Upper lobe of left lung (tissue), 6 donors: ENCODE measurements around the gene CAPN11. TPM values are rescaled to one million over a fixed set of nuclear protein-coding genes. Genes with fewer than 3 reads are reported as not detected.

ENCODE experiments used
- ATAC-seq, 2 donors: fragments of 200-7000 bp; cut with Tn5 transposase; one replicate each; pipeline ENCODE4 v1.9.1; 2022; ENCODE audit warnings: mild to moderate bottlenecking in 2 of 2, moderate library complexity in 2 of 2; ENCODE audit not compliant: low FRiP score in 2 of 2
- DNase-seq, 2 donors: peaks; one replicate each; pipeline ENCODE4 v3.0.0-alpha.2; 2019 to 2020
- H3K27ac ChIP-seq, 4 donors: fragments of 200-600 bp; sonication (generic); one replicate each; pipeline ENCODE4 v1.5.1; 2016 to 2019
- H3K27me3 ChIP-seq, 4 donors: fragments of 200-600 bp; sonication (generic); one replicate each; pipeline ENCODE4 v1.5.1; 2017 to 2019
- H3K36me3 ChIP-seq, 4 donors: fragments of 200-600 bp; sonication (generic); one replicate each; pipeline ENCODE4 v1.5.1; 2016 to 2019
- H3K4me1 ChIP-seq, 4 donors: fragments of 200-600 bp; sonication (generic); one replicate each; pipeline ENCODE4 v1.5.1; 2018 to 2019
- H3K4me3 ChIP-seq, 4 donors: fragments of 200-600 bp; sonication (generic); one replicate each; pipeline ENCODE4 v1.5.1; 2017 to 2019; ENCODE audit warnings: mild to moderate bottlenecking in 2 of 4, moderate library complexity in 1 of 4
- H3K9me3 ChIP-seq, 4 donors: fragments of 200-600 bp; sonication (generic); one replicate each; pipeline ENCODE4 v1.5.1; 2018 to 2019
- EP300 ChIP-seq, 4 donors: sonication (generic); formaldehyde crosslinking; IDR thresholded peaks; one replicate each; pipeline ENCODE4 v1.5.1; 2017; ENCODE audit warnings: antibody characterized with exemption in 4 of 4, control low read depth in 2 of 4
- POLR2A ChIP-seq, 4 donors: fragments of 450-650 bp; IDR thresholded peaks; one replicate each; pipeline ENCODE4 v1.5.1; 2016 to 2017; ENCODE audit warnings: antibody characterized with exemption in 4 of 4, mild to moderate bottlenecking in 2 of 4
- POLR2AphosphoS5 ChIP-seq, 2 donors: sonication (generic); formaldehyde crosslinking; IDR thresholded peaks; one replicate each; pipeline ENCODE4 v1.5.1; 2017; ENCODE audit warnings: antibody characterized with exemption in 2 of 2
- WGBS, 2 donors: methylation state at CpG; one replicate each; pipeline ENCODE4 v1.1.5; 2017 to 2018; 5-methylcytosine and 5-hydroxymethylcytosine counted together
- total RNA-seq, 6 donors: library from RNA; depleted of rRNA in 4 of 6; stranded (reverse); fragments of >200 nt in 4 of 6; gene quantifications; one replicate each; pipeline versions ENCODE4 v1.1.0 to v1.2.1, GENCODE V29; 2016 to 2021
- TF ChIP-seq, protein P1 (sequence below), 6 experiments: fragments of 450-650 bp in 4 of 6; fragments of 200-600 bp in 2 of 6; sonication (generic) in 2 of 6; IDR thresholded peaks; one replicate each; pipeline ENCODE4 v1.5.1; 2016 to 2019; ENCODE audit warnings: antibody characterized with exemption in 6 of 6
- donor health status: DM: no; HTN: no; CAD: no; lungs with moderate emphysema.
- donor health status: DM: no; HTN: yes; CAD: no; lungs with severe emphysema.

CAPN11 gene
- total RNA-seq, 6 donors from 2014 or later: 0.30 to 0.81 (median 0.52) TPM; not detected in 2

DNA sequence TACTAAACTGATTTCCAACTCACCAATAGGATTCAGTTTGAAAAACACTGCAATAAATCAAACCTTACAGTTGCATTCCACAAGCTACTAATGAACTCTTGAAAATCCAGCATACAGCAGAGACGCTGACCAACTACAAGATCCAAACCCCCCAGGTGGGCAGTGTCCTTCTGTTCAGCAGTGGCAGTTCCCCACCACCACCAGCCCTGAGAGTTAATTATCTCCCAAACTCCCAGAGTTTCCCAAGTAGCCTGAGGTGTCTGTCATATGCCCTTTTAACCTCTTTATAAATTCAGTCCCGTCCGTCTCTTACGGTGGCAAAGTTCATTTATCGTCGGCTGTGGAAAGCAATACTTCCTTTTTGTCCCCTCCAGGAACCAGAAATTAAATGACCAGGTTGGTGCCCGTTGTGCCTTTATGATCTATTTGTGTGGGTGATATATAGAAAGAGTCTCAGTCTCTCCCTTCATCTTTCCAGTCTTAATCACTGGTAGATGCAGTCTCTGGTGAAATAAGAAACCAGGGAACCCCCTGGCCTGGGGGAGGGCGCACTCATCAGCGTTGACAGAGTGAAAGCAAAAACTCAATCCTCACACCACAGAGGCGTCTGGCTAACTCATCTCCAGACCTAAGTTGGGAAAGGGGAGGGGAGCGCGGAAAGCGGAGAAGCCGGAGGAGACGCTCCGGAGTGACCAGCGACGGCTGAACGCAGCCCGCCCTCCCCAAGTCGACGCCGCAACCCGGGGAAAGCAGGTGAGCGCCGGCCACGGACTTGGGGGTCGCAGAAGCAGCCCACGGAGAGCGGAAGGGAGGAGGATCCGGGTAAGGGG is 32.1 kb upstream of the CAPN11 start:
- 2 to 5% methylated on average over 24 to 29 of the region's 31 CpGs for WGBS, 2 donors
- peak; percentile 52 to 87 for DNase-seq
- ATAC-seq: peak; percentile 58 to 67

DNA sequence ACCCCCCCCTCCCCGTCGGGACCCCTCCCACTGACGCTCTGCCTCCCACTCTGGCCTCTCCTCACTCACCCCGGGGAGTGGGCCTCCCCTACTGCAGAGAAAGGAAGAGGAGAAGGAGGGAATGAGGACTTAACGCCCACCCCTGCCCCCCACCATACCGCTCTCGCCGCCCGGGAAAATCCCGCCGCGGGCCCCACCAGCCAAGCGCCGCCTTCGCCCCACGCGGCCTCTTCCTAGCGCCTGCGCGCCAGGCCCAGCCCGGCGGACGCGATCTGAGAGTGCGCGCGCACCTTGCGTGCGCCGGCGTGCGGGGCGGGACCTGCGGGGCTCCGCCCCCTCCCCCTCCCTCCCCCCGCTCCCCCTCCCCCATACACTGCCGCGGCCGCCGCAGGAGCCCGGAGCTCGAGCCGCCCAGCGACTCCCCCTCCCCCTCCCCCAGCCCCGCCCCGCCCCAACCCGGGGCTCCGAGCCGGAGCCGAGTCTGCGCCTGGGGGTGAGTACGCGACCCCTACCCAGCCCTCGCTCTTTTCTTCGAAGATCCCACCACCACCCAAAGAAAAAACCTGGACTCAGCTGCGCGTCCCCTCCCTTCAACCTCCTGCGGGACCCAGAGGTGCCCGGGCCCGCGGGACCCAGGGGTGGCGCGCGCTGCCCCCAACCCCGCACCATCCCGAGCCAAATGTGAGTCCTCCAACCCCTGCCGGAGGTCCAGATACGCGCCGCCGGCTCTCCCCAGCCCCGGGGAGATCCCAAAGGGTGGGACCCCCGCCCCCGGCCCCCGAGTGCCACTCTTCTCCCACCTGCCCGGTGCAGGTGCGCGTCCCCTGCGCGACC is 31.2 kb upstream of the CAPN11 start, which contains the start of the genes MRPL14 and TMEM63B:
MRPL14 (minus strand) TSS at position 267 of the 834 bp plus-strand sequence. CDS start 10,841 bp downstream, outside the sequence.
TMEM63B (plus strand) TSS at position 369 of the 834 bp plus-strand sequence. CDS start 7,031 bp downstream, outside the sequence.
- Histone ChIP-seq H3K9me3 (no peaks in the 10 kb centered on the region), H3K27me3 (no peaks in the 10 kb centered on the region), H3K36me3 (no peaks in the 10 kb centered on the region), H3K4me3 (peak within 1 kb of the TSS; percentile 86 to 98 (median 93)), H3K4me1 (peaks cover 26 to 64% (median 34%) of the 10 kb centered on the region in 4 donors), H3K27ac (peak within 1 kb of the TSS; percentile 92 to 96 (median 94))
- no peak for TF ChIP-seq EP300 (IDR thresholded peaks at IDR 0.05)
- peak; percentile 65 to 90 for TF ChIP-seq POLR2AphosphoS5 (IDR thresholded peaks at IDR 0.05)
- peak in 2 of 4 donors; percentile 62 to 83 for TF ChIP-seq POLR2A (IDR thresholded peaks at IDR 0.05)
- ATAC-seq (peak; percentile 92 to 97), DNase-seq (peak; percentile 87 to 98)
- 1 to 2% methylated on average over 8 to 27 of the region's 80 CpGs for WGBS, 2 donors

More for the DNA sequence above, 32.1 kb upstream of the CAPN11 start:
- peaks cover 33 to 65% (median 38%) of the 10 kb centered on the region in 4 donors for H3K4me1 ChIP-seq
- TF ChIP-seq, protein P1, sequence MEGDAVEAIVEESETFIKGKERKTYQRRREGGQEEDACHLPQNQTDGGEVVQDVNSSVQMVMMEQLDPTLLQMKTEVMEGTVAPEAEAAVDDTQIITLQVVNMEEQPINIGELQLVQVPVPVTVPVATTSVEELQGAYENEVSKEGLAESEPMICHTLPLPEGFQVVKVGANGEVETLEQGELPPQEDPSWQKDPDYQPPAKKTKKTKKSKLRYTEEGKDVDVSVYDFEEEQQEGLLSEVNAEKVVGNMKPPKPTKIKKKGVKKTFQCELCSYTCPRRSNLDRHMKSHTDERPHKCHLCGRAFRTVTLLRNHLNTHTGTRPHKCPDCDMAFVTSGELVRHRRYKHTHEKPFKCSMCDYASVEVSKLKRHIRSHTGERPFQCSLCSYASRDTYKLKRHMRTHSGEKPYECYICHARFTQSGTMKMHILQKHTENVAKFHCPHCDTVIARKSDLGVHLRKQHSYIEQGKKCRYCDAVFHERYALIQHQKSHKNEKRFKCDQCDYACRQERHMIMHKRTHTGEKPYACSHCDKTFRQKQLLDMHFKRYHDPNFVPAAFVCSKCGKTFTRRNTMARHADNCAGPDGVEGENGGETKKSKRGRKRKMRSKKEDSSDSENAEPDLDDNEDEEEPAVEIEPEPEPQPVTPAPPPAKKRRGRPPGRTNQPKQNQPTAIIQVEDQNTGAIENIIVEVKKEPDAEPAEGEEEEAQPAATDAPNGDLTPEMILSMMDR (IDR thresholded peaks at IDR 0.05): no peak
- TF ChIP-seq POLR2AphosphoS5 (IDR thresholded peaks at IDR 0.05): no peak
- TF ChIP-seq POLR2A (IDR thresholded peaks at IDR 0.05): peak in 1 of 4 donors; percentile 33
- no peak for TF ChIP-seq EP300 (IDR thresholded peaks at IDR 0.05)
- H3K27me3 ChIP-seq: no peaks in the 10 kb centered on the region
- H3K36me3 ChIP-seq: no peaks in the 10 kb centered on the region
- peak overlapping the region; percentile 86 to 98 (median 90) for H3K4me3 ChIP-seq
- H3K9me3 ChIP-seq: no peaks in the 10 kb centered on the region
- H3K27ac ChIP-seq: peak overlapping the region; percentile 92 to 96 (median 94)

DNA sequence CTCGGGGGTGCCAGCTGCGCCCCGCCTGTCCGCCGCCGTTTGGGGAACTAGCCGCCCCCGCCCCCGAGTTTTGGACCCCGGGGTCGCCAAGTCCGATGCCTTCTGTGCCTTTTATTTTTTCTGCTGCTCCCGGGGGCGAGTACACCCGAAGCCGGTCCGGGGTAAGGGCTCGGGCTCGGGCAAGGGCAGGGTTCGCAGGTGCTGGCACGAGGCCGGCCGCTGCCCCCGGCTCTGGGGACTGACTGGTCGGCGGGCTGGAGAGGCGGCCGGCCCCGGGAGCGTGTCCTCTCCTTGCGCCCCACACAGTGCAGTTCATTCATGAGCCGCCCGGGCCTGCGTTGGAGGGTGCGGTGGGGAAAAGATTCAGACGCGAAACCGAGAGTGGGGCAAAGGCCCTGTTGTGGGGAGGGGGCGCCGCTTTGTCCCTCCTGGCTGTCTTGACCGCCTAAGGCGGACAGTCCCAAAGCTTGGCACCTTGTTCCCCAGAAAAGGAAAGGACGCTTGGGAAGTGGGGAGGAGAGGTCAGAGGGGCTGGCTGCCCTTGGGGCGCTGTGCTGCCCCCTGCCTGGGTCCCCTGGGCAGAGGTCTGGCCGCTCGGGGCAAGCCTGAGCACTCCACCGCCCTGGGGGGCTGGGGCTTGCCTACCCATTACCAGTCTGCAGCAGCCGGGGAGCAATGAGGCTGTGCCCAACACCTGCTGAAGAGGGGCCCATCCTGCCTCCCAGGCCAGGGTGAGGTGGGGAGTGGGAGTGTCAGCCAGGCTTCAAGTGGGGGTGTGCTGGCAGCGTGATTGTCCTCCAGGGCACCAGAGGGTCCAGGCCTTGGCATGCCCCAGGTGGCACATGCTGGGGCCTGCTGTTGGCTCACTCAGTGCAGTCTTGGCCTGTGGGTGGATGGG is 30.4 kb upstream of the CAPN11 start:
- peak; percentile 49 to 70 for ATAC-seq
- peak overlapping the region; percentile 92 to 96 (median 94) for H3K27ac ChIP-seq

DNA sequence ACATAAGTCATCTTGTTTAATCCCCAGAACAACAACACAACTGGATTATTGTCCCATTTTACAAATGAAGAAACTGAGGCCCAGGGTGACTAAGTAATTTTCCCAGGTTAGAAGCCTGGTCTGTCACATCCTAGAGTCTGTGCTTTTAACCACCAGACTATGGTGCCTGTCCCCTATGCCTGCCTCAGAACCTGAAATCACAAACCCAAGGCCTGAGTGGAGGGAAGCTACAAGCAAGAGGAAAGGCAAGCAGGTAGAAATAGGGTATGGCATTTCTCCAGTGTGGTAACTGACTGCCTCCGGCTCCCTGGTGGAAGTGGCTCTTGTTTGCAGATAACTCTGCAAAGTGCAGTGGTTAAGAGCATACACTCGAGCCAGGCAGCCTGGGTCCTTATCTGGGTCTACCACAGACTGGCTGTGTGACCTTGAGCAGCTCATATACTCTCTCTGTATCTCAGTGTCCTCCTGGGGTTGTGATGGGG is 28.7 kb upstream of the CAPN11 start:
- TF ChIP-seq POLR2AphosphoS5 (IDR thresholded peaks at IDR 0.05): peak in 1 of 2 donors; percentile 34
- TF ChIP-seq, protein P1 (IDR thresholded peaks at IDR 0.05): no peak
- TF ChIP-seq POLR2A (IDR thresholded peaks at IDR 0.05): no peak
- TF ChIP-seq EP300 (IDR thresholded peaks at IDR 0.05): no peak
- no peaks in the 10 kb centered on the region for H3K9me3 ChIP-seq
- peaks cover 0 to 6% (median 4%) of the 10 kb centered on the region in 4 donors for H3K36me3 ChIP-seq
- H3K4me3 ChIP-seq: no peak overlapping the region
- H3K27me3 ChIP-seq: no peaks in the 10 kb centered on the region
- WGBS, 2 donors: 59 to 60% methylated on average over 2 of the region's 2 CpGs
- peak in 1 of 2 donors; percentile 77 for DNase-seq
- peaks cover 26 to 59% (median 38%) of the 10 kb centered on the region in 4 donors for H3K4me1 ChIP-seq
- H3K27ac ChIP-seq: peak overlapping the region in 2 of 4 donors; percentile 7 to 32
- ATAC-seq: no peak

More for the DNA sequence above, 30.4 kb upstream of the CAPN11 start:
- Histone ChIP-seq H3K36me3 (no peaks in the 10 kb centered on the region), H3K4me1 (peaks cover 22 to 63% (median 33%) of the 10 kb centered on the region in 4 donors), H3K9me3 (no peaks in the 10 kb centered on the region), H3K4me3 (peak overlapping the region; percentile 86 to 98 (median 93)), H3K27me3 (no peaks in the 10 kb centered on the region)
- peak in 1 of 4 donors; percentile 9 for TF ChIP-seq POLR2A (IDR thresholded peaks at IDR 0.05)
- TF ChIP-seq, protein P1 (IDR thresholded peaks at IDR 0.05): peak; percentile 7 to 60 (median 32)
- TF ChIP-seq EP300 (IDR thresholded peaks at IDR 0.05): no peak
- no peak for TF ChIP-seq POLR2AphosphoS5 (IDR thresholded peaks at IDR 0.05)
- WGBS, 2 donors: 8% methylated on average over 14 to 37 of the region's 49 CpGs
- peak; percentile 31 to 91 for DNase-seq
